Stimulated activated effector memory CD8-positive, alpha-beta T cell treated with anti-CD3 and anti-CD28 coated beads, Interleukin-12 subunit alpha, Interleukin-12 subunit beta, amount 100 ng/mL, for 72 hours (primary cell): ENCODE results near the gene PPFIA2.

Experiments
- ATAC-seq: fragments of 150-1000 bp; cut with Tn5 transposase; 2 replicates; pipeline ENCODE4 v1.10.0; 2021
- DNase-seq, 2 donors: peaks; one replicate each; pipeline ENCODE4 v3.0.0; 2021 to 2022; ENCODE audit warnings: low spot score in 2 of 2
- H3K27ac Mint-ChIP-seq: one replicate; pipeline ENCODE4 v1.8.0; 2022; ENCODE audit warnings: mild to moderate bottlenecking, mixed read lengths
- H3K36me3 Mint-ChIP-seq: one replicate; pipeline ENCODE4 v1.8.0; 2022; ENCODE audit warnings: mild to moderate bottlenecking, mixed read lengths
- H3K4me1 Mint-ChIP-seq: one replicate; pipeline ENCODE4 v1.8.0; 2022; ENCODE audit warnings: mixed read lengths
- H3K4me3 Mint-ChIP-seq: one replicate; pipeline ENCODE4 v1.8.0; 2022; ENCODE audit warnings: mild to moderate bottlenecking, mixed read lengths
- H3K9me3 Mint-ChIP-seq: one replicate; pipeline ENCODE4 v1.8.0; 2022; ENCODE audit warnings: mixed read lengths

Gene PPFIA2

DNA sequence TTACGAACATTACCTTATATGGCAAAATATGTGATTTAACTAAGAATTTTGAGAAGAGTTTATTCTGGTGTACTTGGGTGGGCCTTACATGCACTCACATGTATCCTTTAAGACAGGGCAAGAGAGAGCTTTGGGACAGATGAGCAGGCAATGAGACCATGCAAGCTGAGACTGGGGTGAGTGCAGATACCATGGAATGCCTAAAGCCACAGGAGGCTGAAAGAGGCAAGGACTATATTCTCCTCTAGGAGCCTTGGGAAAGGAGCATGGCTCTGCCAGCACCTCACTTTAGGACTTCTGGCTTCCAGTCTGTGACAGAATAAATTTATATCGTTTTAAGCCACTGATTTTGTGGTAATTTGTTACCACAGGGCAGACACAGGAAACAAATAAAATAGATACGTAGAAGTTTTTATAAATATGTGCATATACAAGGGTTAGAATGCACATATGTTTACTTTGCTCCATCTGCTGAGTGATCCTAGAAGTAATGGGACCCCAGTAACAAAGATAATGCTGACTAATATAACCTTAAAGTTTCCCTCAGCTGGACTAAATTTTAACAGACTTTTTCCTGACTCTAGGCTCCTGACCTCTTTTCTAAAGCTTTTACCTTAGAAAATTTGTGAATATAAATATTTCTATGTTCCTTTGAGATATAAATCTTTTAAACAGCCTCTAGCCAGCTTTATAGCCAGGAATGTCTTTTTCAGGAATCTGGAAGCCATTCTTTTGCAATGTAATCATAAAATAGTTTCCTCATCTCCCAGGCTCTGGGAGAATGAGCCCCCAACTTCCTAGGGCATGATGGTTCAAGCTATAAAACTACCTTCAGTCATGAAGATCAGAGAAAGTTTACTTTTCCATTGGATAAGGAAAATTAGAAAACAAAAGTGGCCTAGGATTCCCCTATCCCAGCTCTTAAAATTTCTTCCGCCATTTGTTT, 216.8 kb downstream of the PPFIA2 start:
- DNase-seq (no peak), ATAC-seq (no peak)
- Mint-ChIP-seq H3K27ac (no peak overlapping the region), H3K36me3 (no peaks in the 10 kb centered on the region), H3K4me1 (no peaks in the 10 kb centered on the region), H3K4me3 (no peak overlapping the region), H3K9me3 (peaks cover 5% of the 10 kb centered on the region)

DNA sequence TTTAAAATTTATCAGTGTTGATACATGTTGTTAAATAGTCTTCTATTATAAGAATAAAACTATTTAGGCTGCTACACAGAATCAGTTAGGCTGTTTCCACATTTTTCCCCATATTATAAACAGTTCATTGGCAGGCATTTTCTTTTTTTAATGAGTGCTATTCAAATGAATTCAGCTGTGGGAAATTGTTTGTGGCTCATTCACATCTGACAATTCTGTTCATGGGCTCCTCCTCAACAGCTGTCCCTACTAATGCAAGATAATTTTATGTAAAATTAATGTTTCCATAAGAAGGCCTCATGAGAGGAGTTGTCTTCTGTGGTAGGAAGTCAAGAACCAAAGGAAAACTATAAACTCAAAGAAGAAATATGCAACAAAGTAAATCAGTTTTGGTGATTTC, 218.0 kb downstream of the PPFIA2 start:
- Mint-ChIP-seq H3K36me3 (no peaks in the 10 kb centered on the region), H3K9me3 (peaks cover 5% of the 10 kb centered on the region)

DNA sequence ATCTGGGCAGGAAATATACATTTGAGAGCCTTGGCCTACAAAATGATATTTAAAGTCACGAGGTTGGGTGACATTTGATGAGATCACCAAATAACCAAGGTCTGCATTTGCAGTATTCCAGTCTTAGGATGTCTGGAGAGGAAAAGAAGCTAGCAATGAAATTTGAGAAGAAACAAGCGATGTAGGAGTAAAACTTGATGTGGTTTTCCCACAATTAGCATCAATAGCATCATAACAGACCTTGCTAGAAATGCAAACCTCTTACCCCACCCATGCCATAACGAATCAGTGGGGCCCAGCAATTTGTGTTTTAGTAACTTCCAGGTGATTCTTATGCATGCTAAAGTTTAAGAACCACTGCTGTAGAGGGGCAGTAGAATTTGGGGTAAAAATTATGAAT, 219.9 kb downstream of the PPFIA2 start:
- Mint-ChIP-seq H3K4me1 (no peaks in the 10 kb centered on the region), H3K36me3 (no peaks in the 10 kb centered on the region), H3K4me3 (no peak overlapping the region), H3K9me3 (peaks cover 8% of the 10 kb centered on the region), H3K27ac (no peak overlapping the region)
- no peak for ATAC-seq
- no peak for DNase-seq

More for the DNA sequence above, 218.0 kb downstream of the PPFIA2 start:
- Mint-ChIP-seq H3K4me1 (no peaks in the 10 kb centered on the region), H3K27ac (no peak overlapping the region), H3K4me3 (no peak overlapping the region)
- ATAC-seq (no peak), DNase-seq (no peak)

DNA sequence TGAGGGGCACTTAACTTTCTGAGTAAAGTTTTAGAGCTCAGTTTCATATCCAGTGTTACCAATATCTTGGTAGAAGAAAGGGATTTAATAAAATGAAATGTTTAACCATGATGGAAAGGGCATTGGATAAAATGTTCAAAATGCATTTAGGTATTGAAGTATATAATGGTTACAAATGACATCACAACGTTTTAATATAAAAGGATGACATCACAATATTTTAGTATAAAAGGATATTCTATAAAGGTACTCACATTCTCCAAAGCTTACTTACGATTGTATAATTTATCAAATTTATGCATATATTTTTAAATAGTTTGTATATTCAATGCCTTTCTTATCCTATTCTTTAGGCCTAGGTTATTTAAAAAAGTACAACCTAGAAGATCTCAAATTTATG, 226.1 kb downstream of the PPFIA2 start:
- DNase-seq, result no peak
- Mint-ChIP-seq H3K4me3 (no peak overlapping the region), H3K9me3 (peaks cover 10% of the 10 kb centered on the region), H3K4me1 (no peaks in the 10 kb centered on the region), H3K27ac (no peak overlapping the region), H3K36me3 (no peaks in the 10 kb centered on the region)
- ATAC-seq, result no peak

DNA sequence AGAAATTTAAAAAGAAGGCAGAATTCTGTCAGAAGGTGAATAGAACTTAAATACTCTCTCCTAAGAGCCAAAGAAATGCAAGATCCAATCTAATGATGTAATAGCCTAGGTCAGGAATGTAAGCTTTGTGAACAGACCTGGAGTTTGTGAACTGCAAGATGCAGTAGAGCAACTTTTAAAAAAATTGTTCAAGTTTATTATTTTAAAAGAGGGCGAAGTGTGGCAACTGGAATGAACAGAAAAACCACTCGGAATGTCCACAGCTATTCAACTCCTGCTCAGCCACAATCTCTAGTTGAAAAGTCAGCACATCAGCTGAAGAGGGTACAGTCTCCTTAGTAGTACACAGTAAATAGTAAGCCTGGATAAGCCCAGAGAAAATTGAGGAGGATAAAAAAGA, 228.8 kb downstream of the PPFIA2 start:
- DNase-seq (no peak), ATAC-seq (no peak)
- Mint-ChIP-seq H3K27ac (no peak overlapping the region), H3K9me3 (peaks cover 10% of the 10 kb centered on the region), H3K36me3 (no peaks in the 10 kb centered on the region), H3K4me1 (no peaks in the 10 kb centered on the region), H3K4me3 (no peak overlapping the region)

DNA sequence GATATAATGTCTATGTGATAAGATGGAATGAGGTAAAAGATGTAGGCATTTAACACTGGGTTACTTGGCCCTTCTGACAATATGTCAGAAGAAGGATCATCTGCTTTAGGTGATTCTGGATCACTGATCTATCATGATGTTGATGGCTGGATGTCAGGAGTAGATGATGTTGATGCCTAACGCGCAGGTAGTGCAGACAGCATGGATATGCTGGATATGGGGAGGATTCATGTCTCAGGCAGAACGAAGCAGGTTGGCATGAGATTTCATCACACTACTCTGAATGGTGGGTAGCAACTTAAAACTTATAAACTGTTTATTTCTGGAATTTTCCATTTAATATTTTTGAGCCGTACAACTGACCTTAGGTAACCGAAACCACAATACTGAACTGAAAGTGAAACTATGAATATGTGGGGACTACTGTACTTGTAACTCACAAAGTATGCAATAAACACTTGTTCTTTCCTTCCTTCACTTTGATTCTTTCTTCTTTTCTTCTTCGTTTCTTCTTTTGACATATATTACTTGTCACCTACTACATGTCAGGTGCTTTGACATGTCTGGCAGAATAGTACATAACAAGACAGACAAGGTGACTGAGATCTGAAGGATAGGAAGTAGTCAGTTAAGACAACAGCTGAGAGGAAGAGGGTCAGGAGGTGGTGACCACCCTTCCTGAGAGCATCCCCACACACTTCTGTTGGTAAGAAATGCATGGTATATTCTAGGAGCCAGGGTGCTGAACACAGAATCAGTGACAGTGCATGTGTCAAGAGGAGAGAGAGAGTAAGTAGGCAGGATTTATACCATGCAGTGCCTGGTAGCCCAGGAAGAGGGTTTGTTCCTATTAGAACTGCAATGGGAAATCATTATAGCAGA, 238.8 kb downstream of the PPFIA2 start:
- Mint-ChIP-seq H3K9me3 (peaks cover 7% of the 10 kb centered on the region), H3K27ac (no peak overlapping the region), H3K4me1 (peaks cover 6% of the 10 kb centered on the region), H3K4me3 (no peak overlapping the region), H3K36me3 (no peaks in the 10 kb centered on the region)
- DNase-seq (no peak), ATAC-seq (no peak)

DNA sequence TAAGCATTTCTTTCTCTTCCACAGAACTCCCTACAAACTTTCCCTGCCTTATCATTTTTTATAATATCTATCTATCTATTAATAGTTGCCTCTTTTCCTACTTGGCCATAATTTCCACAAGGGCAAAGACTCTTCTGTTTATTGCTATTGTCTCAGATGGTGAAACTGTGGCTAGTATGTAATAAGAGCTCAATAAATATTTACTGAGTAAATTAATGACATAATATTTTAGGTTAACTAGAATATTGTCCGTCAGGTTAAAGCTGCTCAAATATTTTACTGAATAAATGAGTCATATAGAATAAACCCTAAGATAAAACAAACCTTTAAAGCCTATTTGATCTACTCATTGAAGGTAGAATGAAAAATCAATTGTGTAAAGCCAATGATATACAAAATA, 240.5 kb downstream of the PPFIA2 start:
- Mint-ChIP-seq H3K9me3 (peaks cover 7% of the 10 kb centered on the region), H3K4me1 (peaks cover 6% of the 10 kb centered on the region), H3K36me3 (no peaks in the 10 kb centered on the region), H3K4me3 (no peak overlapping the region), H3K27ac (no peak overlapping the region)
- DNase-seq (no peak), ATAC-seq (no peak)

DNA sequence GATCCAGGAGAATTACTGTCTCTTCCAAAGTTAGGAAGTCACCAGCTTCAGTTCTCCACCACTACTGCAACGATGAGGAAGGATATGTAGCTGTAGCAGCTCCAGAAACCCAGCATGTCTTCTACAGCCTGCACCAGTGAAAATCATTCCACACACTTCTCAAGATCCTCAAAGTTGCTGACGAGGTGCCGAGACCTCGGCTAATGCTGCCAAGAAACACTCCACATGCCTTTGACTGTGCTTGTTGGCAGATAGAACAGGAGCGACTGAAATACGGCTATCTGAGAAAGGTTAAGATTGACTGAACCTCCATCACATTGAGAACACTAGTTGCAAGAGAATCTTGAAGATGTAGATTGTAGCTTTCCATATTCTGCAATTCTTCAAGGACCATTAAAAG, 241.9 kb downstream of the PPFIA2 start:
- H3K4me3 Mint-ChIP-seq, result no peak overlapping the region
- peaks cover 6% of the 10 kb centered on the region for H3K4me1 Mint-ChIP-seq
- DNase-seq (no peak), ATAC-seq (no peak)
- H3K36me3 Mint-ChIP-seq, result no peaks in the 10 kb centered on the region
- H3K27ac Mint-ChIP-seq, result no peak overlapping the region
- peaks cover 7% of the 10 kb centered on the region for H3K9me3 Mint-ChIP-seq

DNA sequence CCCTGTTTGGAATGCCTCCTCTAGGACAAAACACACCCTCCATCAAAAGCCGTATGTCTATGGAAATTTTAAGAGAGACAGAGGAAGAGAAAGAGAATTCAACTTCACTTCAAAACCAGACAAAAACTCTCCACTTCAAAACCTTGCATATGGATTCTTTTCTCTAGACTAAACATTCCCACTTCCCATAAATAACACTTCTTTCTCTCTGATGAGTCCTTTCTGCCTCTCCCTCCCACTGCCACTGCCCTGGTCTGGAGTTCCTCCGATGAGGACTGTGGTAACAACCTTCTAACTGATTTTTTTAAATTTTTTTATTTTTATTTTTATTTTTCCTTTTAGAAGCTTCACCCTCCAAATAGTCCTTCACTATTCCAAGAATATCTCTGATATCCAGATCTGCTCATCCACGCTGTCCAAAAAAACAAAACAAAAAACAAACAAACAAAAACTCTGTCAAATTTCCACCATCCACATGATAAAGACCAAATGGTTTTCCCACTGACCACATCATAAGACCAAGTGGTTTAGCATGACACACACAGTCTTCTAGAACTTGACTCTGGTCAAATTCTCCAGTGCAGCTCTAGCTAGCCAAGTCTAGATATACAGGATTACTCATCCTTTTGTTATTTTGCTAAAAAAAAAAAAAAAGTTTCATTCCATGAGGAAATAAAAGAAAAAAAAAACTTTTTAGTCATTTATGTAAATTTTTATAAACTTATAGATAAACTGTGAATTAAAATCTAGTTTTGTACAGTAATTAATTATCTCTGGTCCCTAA, 256.0 kb downstream of the PPFIA2 start:
- ATAC-seq (no peak), DNase-seq (no peak)

DNA sequence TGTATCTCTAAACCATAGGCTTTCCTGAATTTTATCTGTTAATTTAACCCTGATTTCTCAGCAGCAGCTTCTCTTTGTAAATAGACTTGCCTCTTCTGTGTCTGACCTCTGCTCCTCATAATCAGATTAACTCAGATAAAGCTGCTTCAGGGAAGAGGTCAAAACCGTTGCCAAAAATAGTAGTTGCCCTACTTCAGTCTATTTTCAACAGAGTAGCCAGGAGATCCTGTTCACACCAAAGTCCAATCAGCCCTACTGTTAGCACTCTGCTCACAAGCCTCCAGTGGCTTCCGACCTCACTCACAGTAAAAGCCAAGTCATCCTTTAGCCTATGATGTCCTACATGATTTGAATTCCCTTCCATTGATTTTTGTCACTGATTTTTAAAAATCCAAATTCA, 258.4 kb downstream of the PPFIA2 start:
- ATAC-seq (no peak), DNase-seq (no peak)
- Mint-ChIP-seq H3K27ac (no peak overlapping the region), H3K4me3 (no peak overlapping the region), H3K9me3 (peaks cover 4% of the 10 kb centered on the region), H3K4me1 (no peaks in the 10 kb centered on the region), H3K36me3 (no peaks in the 10 kb centered on the region)

More for the DNA sequence above, 256.0 kb downstream of the PPFIA2 start:
- Mint-ChIP-seq H3K4me3 (no peak overlapping the region), H3K9me3 (no peaks in the 10 kb centered on the region), H3K36me3 (no peaks in the 10 kb centered on the region), H3K4me1 (no peaks in the 10 kb centered on the region), H3K27ac (no peak overlapping the region)

DNA sequence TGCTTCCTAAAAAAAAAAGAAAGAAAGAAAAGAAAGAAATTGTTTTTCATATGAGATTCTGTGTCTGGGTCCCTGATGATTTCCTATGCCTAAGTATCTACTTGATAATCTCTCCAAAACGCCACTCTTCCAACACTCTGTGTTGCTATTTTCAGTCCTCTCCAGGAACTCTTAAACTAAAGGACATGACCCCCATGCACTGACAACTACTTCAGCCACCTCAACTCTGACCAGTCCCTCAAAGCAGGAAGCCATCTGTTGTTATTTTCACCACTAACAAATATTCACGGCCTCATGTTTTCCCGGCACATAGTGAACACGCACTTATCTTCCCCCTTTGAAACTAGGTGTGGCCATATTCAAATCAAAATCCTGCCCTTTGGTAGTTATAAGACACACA, 259.3 kb downstream of the PPFIA2 start:
- ATAC-seq, result no peak
- H3K36me3 Mint-ChIP-seq, result no peaks in the 10 kb centered on the region
- peaks cover 4% of the 10 kb centered on the region for H3K9me3 Mint-ChIP-seq
- no peaks in the 10 kb centered on the region for H3K4me1 Mint-ChIP-seq
- H3K27ac Mint-ChIP-seq, result no peak overlapping the region
- H3K4me3 Mint-ChIP-seq, result no peak overlapping the region
- DNase-seq, result no peak

DNA sequence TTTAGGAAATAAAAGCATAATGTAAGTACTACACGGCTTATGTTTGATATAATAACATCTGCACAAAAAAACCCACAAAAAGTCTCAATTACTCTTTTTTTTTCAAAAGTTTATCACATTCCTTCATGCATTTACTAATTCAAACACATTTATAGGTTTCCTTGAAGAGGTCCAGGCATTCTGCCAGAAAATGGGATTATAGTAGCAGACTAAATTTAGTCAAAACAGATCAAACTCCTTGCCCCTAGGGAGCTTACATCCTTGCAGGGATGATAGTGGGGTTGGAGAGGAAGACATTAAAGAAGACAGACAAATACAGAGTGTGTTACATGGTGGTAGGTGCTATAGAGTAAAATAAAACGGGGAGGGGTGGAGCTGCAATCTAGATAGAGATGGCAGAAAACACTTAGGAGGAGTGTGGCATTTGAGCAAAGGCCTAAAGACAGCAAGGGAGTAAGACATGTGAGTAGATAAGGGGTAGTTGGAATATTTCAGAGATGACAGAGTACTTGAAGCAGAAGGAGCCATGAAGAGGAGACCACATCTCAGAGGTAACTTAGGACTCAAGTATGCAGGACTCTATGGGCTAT, 266.9 kb downstream of the PPFIA2 start:
- no peaks in the 10 kb centered on the region for H3K4me1 Mint-ChIP-seq
- ATAC-seq (no peak), DNase-seq (no peak)
- H3K27ac Mint-ChIP-seq, result no peak overlapping the region
- no peaks in the 10 kb centered on the region for H3K36me3 Mint-ChIP-seq
- H3K4me3 Mint-ChIP-seq, result no peak overlapping the region
- peaks cover 10% of the 10 kb centered on the region for H3K9me3 Mint-ChIP-seq

DNA sequence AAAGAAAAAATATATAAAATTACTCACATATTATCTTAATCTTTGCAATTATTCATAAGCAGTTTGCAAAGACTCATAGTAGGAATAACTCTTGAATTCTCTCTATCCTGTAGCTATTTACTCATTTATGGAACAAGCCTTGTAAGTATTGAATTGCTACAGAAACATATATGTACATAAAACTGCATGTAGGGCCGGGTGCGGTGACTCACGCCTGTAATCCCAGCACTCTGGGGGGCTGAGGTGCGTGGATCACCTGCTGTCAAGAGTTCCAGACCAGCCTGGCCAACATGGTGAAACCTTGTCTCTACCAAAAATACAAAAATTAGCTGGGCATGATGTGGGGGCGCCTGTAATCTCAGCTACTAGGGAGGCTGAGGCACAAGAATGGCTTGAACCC, 286.2 kb downstream of the PPFIA2 start:
- ATAC-seq (no peak), DNase-seq (no peak)
- H3K4me3 Mint-ChIP-seq, result no peak overlapping the region
- H3K4me1 Mint-ChIP-seq, result no peaks in the 10 kb centered on the region
- H3K9me3 Mint-ChIP-seq, result peaks cover 12% of the 10 kb centered on the region
- H3K27ac Mint-ChIP-seq, result no peak overlapping the region
- no peaks in the 10 kb centered on the region for H3K36me3 Mint-ChIP-seq

DNA sequence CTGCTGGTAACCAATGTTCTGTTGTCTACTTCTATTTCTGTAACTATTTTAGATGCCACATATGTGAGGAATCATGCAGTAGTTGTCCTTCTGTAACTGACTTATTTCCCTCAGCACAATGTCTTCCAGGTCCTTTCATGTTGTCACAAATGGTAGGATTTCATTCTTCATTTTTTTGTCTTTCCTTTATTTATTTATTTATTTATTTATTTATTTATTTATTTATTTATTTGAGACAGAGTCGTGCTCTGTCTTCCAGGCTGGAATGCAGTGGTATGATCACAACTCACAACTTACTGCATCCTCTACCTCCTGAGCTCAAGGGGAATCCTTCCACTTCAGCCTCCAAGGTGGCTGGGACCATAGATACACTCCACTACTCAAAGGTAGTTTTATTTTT, 288.2 kb downstream of the PPFIA2 start:
- no peak for ATAC-seq
- Mint-ChIP-seq H3K36me3 (no peaks in the 10 kb centered on the region), H3K27ac (no peak overlapping the region), H3K9me3 (peaks cover 6% of the 10 kb centered on the region), H3K4me3 (no peak overlapping the region), H3K4me1 (no peaks in the 10 kb centered on the region)
- no peak for DNase-seq

DNA sequence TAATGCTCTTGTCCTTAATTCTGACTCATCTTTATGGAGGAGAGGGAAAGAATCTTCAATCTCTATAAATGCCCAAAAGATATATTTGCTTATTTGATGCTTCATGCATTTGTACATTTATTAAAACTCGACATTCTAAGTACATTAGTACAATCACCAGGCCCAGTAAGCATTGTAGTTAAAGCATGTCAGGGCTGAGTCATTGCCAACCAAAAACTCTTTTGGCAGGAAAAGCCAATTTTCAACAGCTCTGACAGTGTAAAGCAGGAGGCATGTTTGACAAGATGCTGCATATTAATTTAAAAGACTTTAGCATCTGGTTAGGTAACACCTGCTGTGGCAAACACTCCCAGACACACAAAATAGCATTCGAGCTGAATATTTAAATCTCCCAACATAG, 290.9 kb downstream of the PPFIA2 start:
- Mint-ChIP-seq H3K4me1 (no peaks in the 10 kb centered on the region), H3K27ac (no peak overlapping the region), H3K9me3 (peaks cover 3% of the 10 kb centered on the region), H3K4me3 (no peak overlapping the region), H3K36me3 (no peaks in the 10 kb centered on the region)
- DNase-seq (no peak), ATAC-seq (no peak)
